HG03159 (cell line): Measurements from ENCODE around the gene CSDE1.

Experiments used
- ATAC-seq: cut with Tn5 transposase; IDR thresholded peaks from one replicate; pipeline ENCODE4 v1.9.1; 2021; ENCODE audit warnings: mild to moderate bottlenecking, moderate library complexity; ENCODE audit not compliant: unreplicated experiment

The CSDE1 gene

GRCh38 chr1:114703242-114703641 is 54.5 kb downstream of the CSDE1 start:
- ATAC-seq: no peak

- no peak for ATAC-seq
Measured at GRCh38 chr1:114702737-114703136, 55.0 kb downstream of the CSDE1 start.

- ATAC-seq: no peak
Measured at GRCh38 chr1:114701931-114702330, 55.9 kb downstream of the CSDE1 start.

GRCh38 chr1:114700036-114700600 is 57.7 kb downstream of the CSDE1 start:
- no peak for ATAC-seq

- ATAC-seq: no peak
Measured at GRCh38 chr1:114696810-114697209, 61.0 kb downstream of the CSDE1 start.

- ATAC-seq: no peak
Measured at GRCh38 chr1:114695430-114696058, 62.2 kb downstream of the CSDE1 start, which contains the start of gene AMPD1. AMPD1 (minus strand) TSS chr1:114695546; CDS start chr1:114695471, 75 bp downstream.

- no peak for ATAC-seq
Measured at GRCh38 chr1:114694540-114695310, 63.1 kb downstream of the CSDE1 start.

GRCh38 chr1:114692947-114693346 is 64.8 kb downstream of the CSDE1 start:
- ATAC-seq: no peak

- no peak for ATAC-seq
Measured at GRCh38 chr1:114691061-114691460, 66.7 kb downstream of the CSDE1 start.

- no peak for ATAC-seq
Measured at GRCh38 chr1:114690148-114690547, 67.6 kb downstream of the CSDE1 start.

- no peak for ATAC-seq
Measured at GRCh38 chr1:114688526-114688925, 69.3 kb downstream of the CSDE1 start.

- ATAC-seq: no peak
Measured at GRCh38 chr1:114685851-114686250, 71.9 kb downstream of the CSDE1 start.

GRCh38 chr1:114677691-114678090 is 80.1 kb downstream of the CSDE1 start:
- ATAC-seq: no peak

- ATAC-seq: no peak
Measured at GRCh38 chr1:114676115-114676514, 81.7 kb downstream of the CSDE1 start.

GRCh38 chr1:114671939-114672275 is 85.9 kb downstream of the CSDE1 start:
- no peak for ATAC-seq

GRCh38 chr1:114671011-114671938 is 86.5 kb downstream of the CSDE1 start:
- no peak for ATAC-seq

- peak; percentile 98 for ATAC-seq
Measured at GRCh38 chr1:114670083-114671010, 87.4 kb downstream of the CSDE1 start.

- peak; percentile 72 for ATAC-seq
Measured at GRCh38 chr1:114669562-114670082, 88.2 kb downstream of the CSDE1 start, which contains the start of gene DENND2C. DENND2C (minus strand) TSS chr1:114670049; CDS start chr1:114625984, 44,065 bp downstream.

- ATAC-seq: no peak
Measured at GRCh38 chr1:114668784-114669561, 88.8 kb downstream of the CSDE1 start.
